C4-2B (cell line): ENCODE results near the gene PTPN21.

Source experiments
- H3K27ac ChIP-seq: fragments of 450-650 bp; 2 replicates; pipeline ENCODE4 v1.5.1; 2017
- CTCF ChIP-seq: fragments of 450-650 bp; conservative IDR thresholded peaks from 2 replicates; pipeline ENCODE4 v1.5.1; 2017; ENCODE audit warnings: mild to moderate bottlenecking
- ZFX ChIP-seq: fragments of 450-650 bp; IDR thresholded peaks from 2 replicates; pipeline ENCODE4 v1.6.1; 2017

The PTPN21 gene

GRCh38 chr14:88478931-88479330 is 75.9 kb downstream of the PTPN21 start:
- TF ChIP-seq ZFX (no peak), CTCF (no peak)
- no peak overlapping the region for H3K27ac ChIP-seq

- TF ChIP-seq CTCF (no peak), ZFX (no peak)
- no peak overlapping the region for H3K27ac ChIP-seq
These were observed 77.1 kb downstream of the PTPN21 start for GRCh38 chr14:88477513-88478250.

DNA sequence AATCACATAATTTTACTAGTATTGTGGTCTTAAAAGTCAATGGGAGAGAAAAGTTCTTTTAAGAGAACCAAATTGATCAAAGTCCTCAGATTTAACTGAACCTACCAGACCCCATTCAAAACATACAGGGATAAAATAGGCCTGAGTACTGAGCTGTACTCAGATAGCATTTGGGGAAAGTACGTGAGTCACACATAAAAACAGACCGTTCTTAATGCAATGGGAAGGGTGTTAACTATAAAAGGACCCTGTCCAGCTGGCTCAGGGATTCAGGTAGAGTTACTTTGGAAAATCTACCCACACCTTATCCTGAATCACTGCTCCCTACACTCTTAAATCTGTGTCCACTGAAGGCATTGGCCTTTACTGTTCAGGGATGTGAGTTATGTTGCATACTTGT is 78.0 kb downstream of the PTPN21 start:
- H3K27ac ChIP-seq: no peak overlapping the region
- TF ChIP-seq CTCF (no peak), ZFX (no peak)

DNA sequence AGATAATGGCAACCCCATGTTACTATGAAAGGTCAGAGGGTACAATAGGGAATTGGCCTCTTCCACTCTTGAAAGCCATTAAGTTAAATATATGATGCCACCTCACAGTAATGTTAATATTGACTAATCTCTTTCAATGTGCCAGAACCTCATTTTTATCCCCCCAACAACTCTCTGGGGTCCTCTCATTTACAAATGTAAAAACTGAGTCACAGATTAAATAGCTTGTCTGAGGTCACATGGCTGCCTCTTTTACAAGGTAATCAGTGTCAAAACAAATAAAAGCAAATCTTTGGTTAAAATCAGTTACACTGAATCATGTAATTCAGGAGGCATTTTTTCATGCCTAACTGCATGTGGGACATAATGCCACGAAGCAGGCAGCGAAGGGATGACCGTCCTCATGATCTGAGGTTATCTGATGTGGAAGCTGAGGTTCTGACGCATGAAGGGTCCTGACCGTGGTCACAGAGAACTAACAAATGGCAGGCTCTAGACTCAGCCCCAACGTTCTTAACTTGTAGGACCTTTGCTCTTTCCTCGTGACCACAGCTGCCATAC is 78.5 kb downstream of the PTPN21 start:
- H3K27ac ChIP-seq: no peak overlapping the region
- TF ChIP-seq ZFX: no peak
- TF ChIP-seq CTCF: no peak

- H3K27ac ChIP-seq: no peak overlapping the region
These were observed 81.0 kb downstream of the PTPN21 start for GRCh38 chr14:88473791-88474190.

DNA sequence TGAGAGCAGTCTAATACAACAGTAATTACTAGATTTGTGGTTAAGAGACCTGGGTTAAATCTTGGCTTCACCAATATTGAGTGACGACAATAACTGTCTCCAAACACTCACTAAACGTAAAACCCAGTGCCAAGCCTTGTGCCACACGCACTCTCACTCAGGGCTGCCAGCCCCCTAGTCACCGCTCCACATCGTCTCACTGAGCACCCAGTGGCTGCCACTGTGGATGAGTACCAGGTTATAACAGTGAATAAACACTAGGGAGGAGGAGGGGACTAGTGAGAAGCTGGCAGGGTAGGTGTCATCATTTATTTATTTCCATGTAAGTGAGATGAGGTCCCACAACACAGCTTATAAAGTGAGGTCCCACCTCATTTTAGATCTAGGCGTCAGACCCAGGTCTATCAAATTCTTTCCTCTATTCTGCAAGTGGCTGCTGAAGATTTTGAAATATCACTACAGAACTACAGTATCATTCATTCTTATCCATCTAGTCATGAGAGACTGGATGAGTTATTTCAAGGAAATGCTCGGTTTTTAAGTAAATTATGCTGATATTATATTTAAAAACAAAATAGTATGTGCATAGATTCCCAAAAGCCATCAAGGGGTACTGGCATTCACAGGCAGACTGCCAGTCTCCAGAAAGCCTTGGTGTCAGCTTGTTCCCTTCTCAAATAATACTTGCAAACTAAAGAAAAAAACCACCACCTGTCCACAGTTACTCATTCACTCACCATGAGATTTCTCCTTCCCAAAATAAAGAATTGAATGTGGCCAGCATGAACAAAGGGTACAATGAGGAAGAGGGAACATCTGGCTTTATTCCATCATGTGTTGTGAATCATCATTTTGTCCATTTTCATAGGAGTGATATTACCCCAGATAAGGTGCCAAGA is 84.0 kb downstream of the PTPN21 start:
- H3K27ac ChIP-seq: no peak overlapping the region
- TF ChIP-seq ZFX: no peak

More at GRCh38 chr14:88473791-88474190, 81.0 kb downstream of the PTPN21 start:
- TF ChIP-seq ZFX: no peak
- TF ChIP-seq CTCF: no peak

- no peak for TF ChIP-seq ZFX
- no peak for TF ChIP-seq CTCF
- peak overlapping the region; percentile 54 for H3K27ac ChIP-seq
These were observed 86.4 kb downstream of the PTPN21 start for GRCh38 chr14:88468406-88468805.
